H9 (cell line): Measurements from ENCODE around the gene CADPS. TPM values are rescaled to one million over a fixed set of nuclear protein-coding genes. Genes with fewer than 3 reads are reported as not detected.

ENCODE experiments used
- DNase-seq: peaks from one replicate; pipeline ENCODE4 v3.0.0-alpha.2; 2017
- H2AFZ ChIP-seq: one replicate; pipeline ENCODE4 v1.6.1; 2013; ENCODE audit warnings: mild to moderate bottlenecking, low read length, control low read depth, moderate library complexity
- H2AK5ac ChIP-seq: 2 replicates; pipeline ENCODE4 v1.6.1; 2013; ENCODE audit warnings: low read length, control low read depth, mixed read lengths; ENCODE audit not compliant: insufficient read length
- H2BK120ac ChIP-seq: one replicate; pipeline ENCODE4 v1.6.1; 2013; ENCODE audit warnings: low read depth, mild to moderate bottlenecking, low read length, control low read depth, inconsistent platforms; ENCODE audit not compliant: poor library complexity, severe bottlenecking
- H2BK12ac ChIP-seq: 2 replicates; pipeline ENCODE4 v1.6.1; 2013; ENCODE audit warnings: low read length, control low read depth, mixed read lengths, low read depth; ENCODE audit not compliant: insufficient read length
- H2BK15ac ChIP-seq: 2 replicates; pipeline ENCODE4 v1.6.1; 2013; ENCODE audit warnings: low read depth, low read length, control low read depth
- H2BK20ac ChIP-seq: one replicate; pipeline ENCODE4 v1.6.1; 2013; ENCODE audit warnings: low read depth, mild to moderate bottlenecking, low read length, control low read depth, inconsistent platforms; ENCODE audit not compliant: poor library complexity, severe bottlenecking
- H2BK5ac ChIP-seq: 2 replicates; pipeline ENCODE4 v1.6.1; 2013; ENCODE audit warnings: low read length, control low read depth, mixed read lengths; ENCODE audit not compliant: insufficient read length
- H3K14ac ChIP-seq: 2 replicates; pipeline ENCODE4 v1.6.1; 2013; ENCODE audit warnings: low read length, control low read depth; ENCODE audit not compliant: insufficient read depth
- H3K18ac ChIP-seq: 2 replicates; pipeline ENCODE4 v1.6.1; 2013; ENCODE audit warnings: low read depth, mild to moderate bottlenecking, mixed read lengths, low read length, control low read depth; ENCODE audit not compliant: insufficient read length
- H3K23ac ChIP-seq: 2 replicates; pipeline ENCODE4 v1.6.1; 2013; ENCODE audit warnings: low read length, control low read depth, mixed read lengths, low read depth; ENCODE audit not compliant: insufficient read length
- H3K23me2 ChIP-seq: 2 replicates; pipeline ENCODE4 v1.6.1; 2013; ENCODE audit warnings: low read depth, mild to moderate bottlenecking, mixed read lengths, low read length, control low read depth; ENCODE audit not compliant: insufficient read length, poor library complexity, severe bottlenecking
- H3K27ac ChIP-seq: 2 replicates; pipeline ENCODE4 v1.5.1; 2013; ENCODE audit warnings: low read length, control low read depth, mixed read lengths, low read depth; ENCODE audit not compliant: insufficient read length
- H3K27me3 ChIP-seq: 2 replicates; pipeline ENCODE4 v1.6.1; 2013; ENCODE audit warnings: low read length, control low read depth, inconsistent platforms; ENCODE audit not compliant: insufficient read depth
- H3K4ac ChIP-seq: 2 replicates; pipeline ENCODE4 v1.6.1; 2013; ENCODE audit warnings: low read depth, mild to moderate bottlenecking, control low read depth, inconsistent platforms, low read length, moderate library complexity
- H3K4me1 ChIP-seq: 2 replicates; pipeline ENCODE4 v1.6.1; 2013; ENCODE audit warnings: low read length, control low read depth, inconsistent platforms; ENCODE audit not compliant: insufficient read depth
- H3K4me2 ChIP-seq: 2 replicates; pipeline ENCODE4 v1.6.1; 2013; ENCODE audit warnings: low read length, control low read depth, mixed read lengths; ENCODE audit not compliant: insufficient read length, insufficient read depth
- H3K56ac ChIP-seq: 2 replicates; pipeline ENCODE4 v1.6.1; 2013; ENCODE audit warnings: low read depth, mild to moderate bottlenecking, mixed read lengths, low read length, control low read depth; ENCODE audit not compliant: insufficient read length
- H3K79me1 ChIP-seq: 2 replicates; pipeline ENCODE4 v1.6.1; 2013; ENCODE audit warnings: low read depth, mild to moderate bottlenecking, moderate library complexity, low read length, control low read depth, inconsistent platforms; ENCODE audit not compliant: insufficient read depth, poor library complexity, severe bottlenecking
- H3K79me2 ChIP-seq: 2 replicates; pipeline ENCODE4 v1.6.1; 2013; ENCODE audit warnings: low read length, control low read depth, inconsistent platforms; ENCODE audit not compliant: insufficient read depth
- H3K9ac ChIP-seq: 2 replicates; pipeline ENCODE4 v1.6.1; 2013; ENCODE audit warnings: low read length, control low read depth, mixed read lengths; ENCODE audit not compliant: insufficient read length; ENCODE audit errors: extremely low read depth
- H3K9me3 ChIP-seq: one replicate; pipeline ENCODE4 v1.6.1; 2013; ENCODE audit warnings: low read depth, low read length, inconsistent platforms; ENCODE audit not compliant: control insufficient read depth
- H3T11ph ChIP-seq: one replicate; pipeline ENCODE4 v1.6.1; 2013; ENCODE audit warnings: mild to moderate bottlenecking, low read length, control low read depth, inconsistent platforms
- H4K20me1 ChIP-seq: one replicate; pipeline ENCODE4 v1.6.1; 2013; ENCODE audit not compliant: control insufficient read depth, insufficient read length, insufficient read depth
- H4K5ac ChIP-seq: 2 replicates; pipeline ENCODE4 v1.6.1; 2013; ENCODE audit warnings: low read depth, mild to moderate bottlenecking, mixed read lengths, low read length, control low read depth; ENCODE audit not compliant: insufficient read length
- H4K8ac ChIP-seq: replicated peaks from 2 replicates; pipeline ENCODE4 v1.6.1; 2013; ENCODE audit warnings: low read length, control low read depth, mixed read lengths, low read depth; ENCODE audit not compliant: insufficient read length
- H4K91ac ChIP-seq: 2 replicates; pipeline ENCODE4 v1.6.1; 2013; ENCODE audit warnings: low read depth, mild to moderate bottlenecking, moderate library complexity, mixed read lengths, low read length, control low read depth; ENCODE audit not compliant: insufficient read length
- H3K27ac Mint-ChIP-seq, 3 experiments: 2 replicates in 2 of 3; 3 replicates in 1 of 3; pipeline ENCODE4 v1.8.0; 2020 to 2021; ENCODE audit warnings: mixed read lengths in 3 of 3, mild to moderate bottlenecking in 1 of 3, moderate library complexity in 1 of 3
- H3K27me3 Mint-ChIP-seq: 2 replicates; pipeline ENCODE4 v1.8.0; 2021; ENCODE audit warnings: low read depth, mild to moderate bottlenecking, moderate library complexity, mixed read lengths
- H3K36me3 Mint-ChIP-seq, 3 experiments: 2 replicates in 2 of 3; 3 replicates in 1 of 3; pipeline ENCODE4 v1.8.0; 2020 to 2021; ENCODE audit warnings: low read depth in 3 of 3, mixed read lengths in 3 of 3; ENCODE audit not compliant: insufficient read depth in 1 of 3
- H3K4me1 Mint-ChIP-seq, 2 experiments: 2 replicates each; pipeline ENCODE4 v1.8.0; 2020; ENCODE audit warnings: mixed read lengths in 2 of 2
- H3K4me3 Mint-ChIP-seq, 2 experiments: 2 replicates in 1 of 2; 3 replicates in 1 of 2; pipeline ENCODE4 v1.8.0; 2020 to 2021; ENCODE audit warnings: mild to moderate bottlenecking in 2 of 2, mixed read lengths in 2 of 2, moderate library complexity in 1 of 2
- H3K9me3 Mint-ChIP-seq, 2 experiments: 2 replicates in 1 of 2; 3 replicates in 1 of 2; pipeline ENCODE4 v1.8.0; 2020; ENCODE audit warnings: mild to moderate bottlenecking in 2 of 2, mixed read lengths in 2 of 2, moderate library complexity in 1 of 2
- CTCF ChIP-seq: fragments of 200-600 bp; sonication (generic); conservative IDR thresholded peaks from 3 replicates; pipeline ENCODE4 v1.8.0; 2021; ENCODE audit warnings: antibody characterized with exemption, mild to moderate bottlenecking
- WGBS: extraction: QIAGEN DNeasy Blood & Tissue Kit; methylation state at CpG from one replicate; pipeline ENCODE4 v1.1.7; 2013; ENCODE audit warnings: missing lambda C conversion rate, low lambda C conversion rate, mixed read lengths; ENCODE audit not compliant: insufficient read length; ENCODE audit errors: extremely low coverage; 5-methylcytosine and 5-hydroxymethylcytosine counted together
- total RNA-seq: library from RNA; stranded (reverse); gene quantifications from 2 replicates; pipeline ENCODE4 v1.2.1, GENCODE V29; 2021

CADPS gene
- total RNA-seq, 1 experiment from 2014 or later, result 6.6 TPM

DNA sequence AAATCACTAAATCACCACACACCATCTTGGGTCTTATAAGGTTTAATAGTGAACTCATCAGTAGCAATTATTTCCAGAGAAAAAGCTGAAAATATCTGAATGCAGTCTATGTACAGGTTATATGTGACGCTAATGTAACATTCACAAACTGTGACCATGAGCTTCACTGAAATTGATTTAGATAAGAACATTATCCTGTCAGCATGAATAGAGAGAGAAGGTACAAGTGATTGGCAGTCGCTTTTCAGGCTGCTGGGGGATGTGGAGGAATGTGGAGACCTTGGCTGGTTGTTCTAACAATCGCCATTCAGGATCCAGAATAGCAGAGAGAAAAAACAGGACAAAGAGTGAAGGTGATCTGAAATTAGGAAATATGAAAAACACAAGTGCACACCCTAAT, 98.1 kb downstream of the CADPS start:
- no peaks in the 10 kb centered on the region for H3K4me1 ChIP-seq
- H3K56ac ChIP-seq, result no peak overlapping the region
- no peaks in the 10 kb centered on the region for H4K20me1 ChIP-seq
- H3T11ph ChIP-seq, result no peak overlapping the region
- H3K27ac ChIP-seq, result no peak overlapping the region
- no peak overlapping the region for H2BK20ac ChIP-seq
- H3K9me3 Mint-ChIP-seq, result no peaks in the 10 kb centered on the region
- H3K9me3 ChIP-seq, result no peaks in the 10 kb centered on the region
- no peak overlapping the region for H3K14ac ChIP-seq
- H2AFZ ChIP-seq, result no peak overlapping the region
- TF ChIP-seq CTCF, result no peak
- peaks cover 6% of the 10 kb centered on the region in 2 experiments for H3K4me1 Mint-ChIP-seq
- no peak overlapping the region for H3K23ac ChIP-seq
- H2BK5ac ChIP-seq, result no peak overlapping the region
- no peak overlapping the region for H3K18ac ChIP-seq
- no peaks in the 10 kb centered on the region for H3K23me2 ChIP-seq
- no peaks in the 10 kb centered on the region for H3K79me1 ChIP-seq
- no peaks in the 10 kb centered on the region for H3K27me3 Mint-ChIP-seq
- no peaks in the 10 kb centered on the region for H3K36me3 Mint-ChIP-seq
- H3K27ac Mint-ChIP-seq, result no peak overlapping the region
- H2AK5ac ChIP-seq, result no peak overlapping the region
- no peak overlapping the region for H3K4me3 Mint-ChIP-seq
- H3K4ac ChIP-seq, result no peak overlapping the region
- H3K9ac ChIP-seq, result no peak overlapping the region
- no peak overlapping the region for H2BK120ac ChIP-seq
- no peak overlapping the region for H4K8ac ChIP-seq
- WGBS, result no CpG with 5 or more reads among the region's 3 CpGs
- no peaks in the 10 kb centered on the region for H3K79me2 ChIP-seq
- no peak overlapping the region for H2BK15ac ChIP-seq
- H4K91ac ChIP-seq, result no peak overlapping the region
- no peak overlapping the region for H3K4me2 ChIP-seq
- H4K5ac ChIP-seq, result no peak overlapping the region
- no peaks in the 10 kb centered on the region for H3K27me3 ChIP-seq
- DNase-seq, result no peak
- no peak overlapping the region for H2BK12ac ChIP-seq
